Fibroblast of skin of right quadriceps (primary cell): ENCODE measurements around the gene LPCAT3.
"Not testable (repeated sequence)": the region's sequence is repeated elsewhere in the genome, so short reads cannot be mapped to it uniquely, and the experiment has no call there.

Experiments
- DNase-seq: peaks from one replicate; pipeline ENCODE4 v3.0.0-alpha.2; 2013

The LPCAT3 gene, protein sequence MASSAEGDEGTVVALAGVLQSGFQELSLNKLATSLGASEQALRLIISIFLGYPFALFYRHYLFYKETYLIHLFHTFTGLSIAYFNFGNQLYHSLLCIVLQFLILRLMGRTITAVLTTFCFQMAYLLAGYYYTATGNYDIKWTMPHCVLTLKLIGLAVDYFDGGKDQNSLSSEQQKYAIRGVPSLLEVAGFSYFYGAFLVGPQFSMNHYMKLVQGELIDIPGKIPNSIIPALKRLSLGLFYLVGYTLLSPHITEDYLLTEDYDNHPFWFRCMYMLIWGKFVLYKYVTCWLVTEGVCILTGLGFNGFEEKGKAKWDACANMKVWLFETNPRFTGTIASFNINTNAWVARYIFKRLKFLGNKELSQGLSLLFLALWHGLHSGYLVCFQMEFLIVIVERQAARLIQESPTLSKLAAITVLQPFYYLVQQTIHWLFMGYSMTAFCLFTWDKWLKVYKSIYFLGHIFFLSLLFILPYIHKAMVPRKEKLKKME

DNA sequence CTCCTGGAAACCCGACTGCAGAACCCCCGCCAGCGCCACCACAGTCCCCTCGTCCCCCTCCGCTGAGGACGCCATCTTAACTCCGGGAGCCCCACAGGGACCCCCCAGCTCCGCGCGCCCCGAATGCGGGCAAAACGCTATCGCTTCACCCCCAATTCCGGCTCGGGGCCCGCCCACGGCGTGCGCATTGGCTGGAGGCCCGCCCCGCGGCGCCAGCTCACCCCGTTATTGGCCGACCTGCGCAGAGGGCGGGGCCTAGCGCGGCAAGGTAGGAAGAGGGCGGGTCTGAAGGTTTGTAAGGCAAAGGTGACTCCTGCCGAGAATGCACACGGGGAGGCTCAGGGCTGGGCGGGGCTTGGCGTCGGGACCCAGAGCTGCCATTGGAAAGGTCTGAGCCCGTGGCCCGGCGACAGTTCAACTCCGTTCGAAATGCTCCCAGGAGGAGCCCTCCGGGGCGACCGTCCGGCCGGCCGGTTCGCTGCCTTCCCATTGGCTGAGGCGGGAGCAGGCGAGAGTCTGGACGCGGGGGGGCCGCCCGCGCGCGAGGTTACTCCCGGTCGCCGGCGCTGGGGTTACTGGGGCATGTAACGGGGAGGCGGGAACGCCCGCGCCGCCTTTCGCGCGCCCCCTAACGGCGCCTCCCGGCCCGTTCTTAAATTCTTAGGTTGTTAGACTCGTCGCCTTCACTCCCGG is at the start of gene LPCAT3:
Gene LPCAT3 (minus strand): TSS at position 127 of the 693 bp plus-strand sequence. CDS start 52 bp downstream, at position 75.
- peak; percentile 93 for DNase-seq

DNA sequence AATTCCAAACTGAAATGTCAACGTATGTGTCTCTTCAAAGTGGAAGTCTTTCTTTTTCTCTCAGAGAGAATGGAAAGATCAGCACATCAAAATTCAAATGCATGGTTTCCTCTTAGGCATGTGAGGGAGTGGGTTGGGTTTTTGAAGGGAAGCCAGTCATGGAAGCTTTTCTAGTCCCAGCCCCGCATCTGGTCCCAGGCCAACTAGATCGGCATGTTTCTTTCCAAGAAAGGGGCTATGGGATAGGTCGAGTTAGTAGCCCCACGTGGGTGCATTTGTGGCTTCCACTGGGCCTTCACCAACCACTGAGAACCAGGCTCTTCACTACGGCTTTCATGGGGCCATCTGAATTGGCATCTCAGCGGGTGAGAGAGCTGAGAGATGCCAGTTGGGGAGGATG is 48.8 kb upstream of the LPCAT3 start:
- DNase-seq = no peak

DNA sequence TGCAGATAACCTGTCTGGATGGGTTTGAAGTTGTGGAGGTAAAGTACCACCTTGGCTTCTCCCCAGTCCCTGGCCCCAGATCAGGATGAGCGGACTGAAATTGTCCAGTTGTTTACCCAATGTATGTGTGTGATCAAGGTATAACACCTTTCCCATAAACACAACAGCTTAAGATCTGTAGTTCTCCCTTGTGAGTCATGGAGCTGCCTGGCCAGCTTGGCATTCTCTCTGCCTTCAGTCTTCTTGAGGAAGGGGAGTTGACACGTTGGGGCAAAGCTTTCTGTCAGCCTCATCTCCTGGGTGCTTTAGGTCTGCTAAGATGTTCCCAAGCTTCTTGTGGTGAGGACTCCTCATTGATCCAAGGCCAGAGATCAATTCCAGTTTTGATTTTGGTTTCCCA is 48.3 kb upstream of the LPCAT3 start:
- no peak for DNase-seq

DNA sequence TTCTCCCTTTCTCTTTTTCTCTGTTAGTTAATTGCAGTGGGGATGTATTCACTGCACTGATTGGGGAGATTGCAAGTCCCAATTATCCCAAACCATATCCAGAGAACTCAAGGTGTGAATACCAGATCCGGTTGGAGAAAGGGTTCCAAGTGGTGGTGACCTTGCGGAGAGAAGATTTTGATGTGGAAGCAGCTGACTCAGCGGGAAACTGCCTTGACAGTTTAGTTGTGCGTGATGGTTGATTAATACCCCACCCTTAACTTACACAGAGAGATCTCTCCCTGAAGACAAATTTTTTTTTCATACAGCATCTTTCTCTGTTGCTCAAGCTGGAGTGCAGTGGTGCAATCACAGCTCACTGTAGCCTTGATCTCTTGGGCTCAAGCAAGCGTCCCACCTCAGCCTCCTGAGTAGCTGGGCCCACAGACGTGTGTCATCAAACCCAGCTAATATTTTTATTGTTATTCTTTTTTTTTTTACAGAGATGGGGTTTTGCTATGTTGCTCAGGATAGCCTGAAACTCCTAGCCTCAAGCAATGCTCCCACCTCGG is 46.9 kb upstream of the LPCAT3 start:
- DNase-seq = no peak

DNA sequence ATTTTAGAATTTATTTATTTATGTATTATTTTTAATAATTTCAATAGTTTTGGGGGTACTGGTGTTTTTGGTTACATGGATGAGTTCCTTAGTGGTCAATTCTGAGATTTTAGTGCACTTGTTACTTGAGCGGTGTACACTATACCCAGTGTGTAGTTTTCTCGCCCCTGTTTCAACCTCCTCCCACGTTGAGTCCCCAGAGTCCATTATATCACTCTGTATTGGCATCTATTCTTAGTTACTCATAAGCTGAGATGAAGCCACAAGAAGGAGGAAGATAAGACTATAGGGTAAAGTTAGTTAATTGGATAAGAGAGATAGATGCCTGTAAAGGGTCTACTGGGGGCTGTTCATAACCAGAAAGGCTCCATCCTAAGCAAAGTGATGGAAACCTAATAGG is 46.2 kb upstream of the LPCAT3 start:
- no peak for DNase-seq

DNA sequence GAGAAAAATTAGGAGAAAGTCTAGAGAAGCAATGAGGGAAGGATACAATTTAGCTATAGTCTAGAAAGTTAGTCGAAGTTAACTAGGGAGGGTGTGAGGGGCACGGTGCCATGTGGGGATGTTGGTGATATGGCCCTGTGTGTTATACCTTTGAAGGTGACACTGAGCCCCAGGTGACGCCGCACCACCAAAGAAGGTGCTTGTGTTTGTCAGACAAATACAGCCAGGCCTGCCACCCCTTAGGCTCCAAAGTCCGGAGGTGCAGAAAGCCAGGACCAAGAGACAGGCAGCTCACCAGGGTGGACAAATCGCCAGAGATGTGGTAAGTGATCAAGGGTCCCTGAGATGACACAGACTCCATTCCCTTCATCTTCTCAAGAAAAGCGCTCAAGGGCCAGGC is 43.3 kb upstream of the LPCAT3 start:
- DNase-seq = no peak

DNA sequence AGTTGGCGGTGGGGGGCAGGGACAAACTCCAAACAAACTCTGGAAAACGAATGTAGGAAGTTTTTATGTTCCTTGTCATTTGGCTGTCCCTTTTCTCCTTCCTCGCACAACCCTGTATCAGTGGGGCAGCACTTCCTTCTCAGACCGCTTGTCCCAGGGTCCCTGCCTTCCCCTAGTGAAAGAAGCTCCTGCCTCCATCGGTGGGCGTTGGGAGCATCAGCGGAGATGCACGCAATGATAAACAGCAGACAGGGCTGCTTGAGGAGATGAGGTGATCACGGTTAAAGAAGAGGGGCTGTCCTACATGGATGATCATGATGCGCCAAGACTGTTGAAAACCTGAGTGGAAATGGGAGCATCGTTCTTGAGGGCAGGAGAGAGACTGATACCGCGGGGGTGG is 42.9 kb upstream of the LPCAT3 start:
- no peak for DNase-seq

DNA sequence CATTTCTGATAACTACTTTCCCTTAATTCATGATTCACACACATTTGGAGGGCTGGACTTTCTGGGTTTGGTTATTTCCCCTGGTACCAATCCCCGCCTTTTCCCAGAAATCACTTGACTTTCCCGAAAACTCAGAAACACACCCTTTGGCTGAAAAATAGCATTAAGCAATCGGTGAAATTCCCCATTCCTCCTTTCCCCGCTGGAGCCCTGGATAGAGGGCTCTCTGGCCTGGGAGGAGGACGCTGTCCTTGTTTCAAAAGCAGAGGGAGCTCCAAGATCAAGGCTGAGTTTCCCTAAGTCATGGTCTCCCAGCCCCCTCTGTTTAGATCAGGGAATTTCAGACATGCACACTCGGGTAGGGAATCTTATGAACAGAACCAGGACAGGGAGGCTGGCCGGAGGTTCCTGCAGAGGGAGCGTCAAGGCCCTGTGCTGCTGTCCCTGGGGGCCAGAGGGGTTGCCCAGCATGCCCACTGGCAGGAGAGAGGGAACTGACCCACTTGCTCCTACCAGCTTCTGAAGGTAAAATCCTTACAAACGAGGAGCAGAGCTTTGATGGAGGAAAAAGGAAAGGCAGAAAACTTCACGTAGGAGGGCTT is 42.2 kb upstream of the LPCAT3 start, which contains the start of gene C1S:
Gene C1S (plus strand): TSS at position 366 of the 602 bp plus-strand sequence. CDS start 1,195 bp downstream, outside the sequence.
- DNase-seq = peak; percentile 98

DNA sequence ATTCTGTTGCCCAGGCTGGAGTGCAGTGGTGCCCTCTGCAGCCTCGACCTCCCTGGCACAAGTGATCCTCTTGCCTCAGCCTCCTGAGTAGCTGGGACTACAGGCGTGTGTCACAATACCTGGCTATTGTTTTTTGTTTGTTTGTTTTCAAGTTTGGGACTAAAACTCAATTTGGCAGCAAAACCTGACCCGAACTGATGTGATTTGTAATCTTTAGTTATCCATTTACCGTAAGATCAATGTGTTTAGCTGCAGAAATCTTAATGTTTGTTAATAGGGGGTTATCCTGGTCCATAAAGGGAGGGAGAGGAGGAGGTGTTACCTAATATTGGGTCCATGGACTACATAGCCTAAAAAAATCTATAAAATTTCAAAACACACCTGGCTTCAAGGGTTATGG is 41.5 kb upstream of the LPCAT3 start:
- DNase-seq = no peak

DNA sequence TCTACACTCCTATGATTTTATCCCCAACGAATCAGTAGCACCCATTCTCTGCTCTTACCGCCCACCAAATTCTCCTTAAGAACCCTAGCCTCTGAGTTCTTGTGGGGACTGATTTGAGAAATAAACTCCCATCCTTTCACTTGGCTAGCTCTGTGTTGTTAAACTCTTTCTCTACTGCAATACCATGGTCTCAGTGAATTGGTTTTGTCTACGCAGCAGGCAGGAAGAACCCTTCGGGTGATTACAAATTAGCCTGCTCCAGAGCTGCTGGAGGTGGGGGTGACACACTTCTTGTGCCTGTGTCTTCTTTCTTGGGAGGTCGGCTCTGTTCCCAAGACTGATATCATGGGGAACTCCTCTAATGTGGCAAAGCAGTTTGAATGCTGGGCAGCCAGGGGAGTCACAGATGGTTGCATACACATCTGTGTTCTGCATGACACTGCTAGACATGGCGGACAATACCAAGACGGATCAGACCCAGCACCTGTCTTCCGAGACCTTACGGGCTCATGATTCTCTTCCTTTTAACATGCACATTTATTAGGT is 40.6 kb upstream of the LPCAT3 start:
- DNase-seq = no peak

DNA sequence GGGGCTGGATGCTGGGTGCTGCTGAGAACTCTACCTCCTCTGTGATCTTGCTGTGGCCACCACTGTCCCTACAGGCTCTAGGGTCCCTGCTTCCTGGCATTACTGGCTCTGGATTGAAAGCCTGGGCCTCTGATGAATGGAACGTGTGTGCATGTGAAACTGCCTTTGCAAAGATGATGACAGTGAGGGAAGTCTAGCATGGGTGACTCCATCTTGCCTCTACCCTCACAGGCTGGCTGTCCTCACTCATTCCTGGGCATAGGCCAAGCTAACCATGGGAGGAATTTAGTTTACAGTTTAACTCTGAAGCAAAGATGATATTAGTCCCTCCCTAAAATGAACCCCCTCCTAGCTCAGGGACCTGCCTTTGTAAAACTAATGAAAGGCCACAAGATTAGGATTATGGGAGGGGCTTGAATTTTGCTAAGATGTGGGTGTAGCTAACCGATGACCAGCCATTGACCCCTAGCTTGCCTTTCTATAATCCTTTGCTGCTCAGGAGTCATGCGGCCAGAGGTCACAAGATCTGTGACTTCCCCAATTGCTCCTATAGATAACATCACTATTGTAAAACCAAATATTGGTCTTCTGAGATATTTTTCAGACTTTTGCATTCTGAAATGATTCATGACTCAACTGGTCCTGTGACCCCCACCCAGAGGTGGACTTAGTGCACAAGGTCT is 40.0 kb upstream of the LPCAT3 start:
- no peak for DNase-seq

DNA sequence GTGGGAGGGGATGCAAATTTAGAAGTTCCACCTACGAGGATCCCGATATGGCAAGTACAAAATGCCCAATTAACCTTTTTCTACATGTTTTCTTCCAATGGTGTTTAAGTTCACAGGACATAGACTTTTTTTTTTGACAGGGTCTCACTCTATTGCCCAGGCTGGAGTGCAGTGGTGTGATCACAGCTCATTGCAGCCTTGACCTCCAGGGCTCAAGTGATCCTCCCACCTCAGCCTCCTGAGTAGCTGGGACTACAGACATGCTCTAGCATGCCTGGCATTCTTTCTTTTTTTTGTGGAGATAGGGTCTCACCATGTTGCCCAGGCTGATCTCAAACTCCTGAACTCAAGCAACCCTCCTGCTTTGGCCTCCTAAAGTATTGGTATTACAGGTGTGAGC is 37.5 kb upstream of the LPCAT3 start:
- DNase-seq = not testable (repeated sequence)

DNA sequence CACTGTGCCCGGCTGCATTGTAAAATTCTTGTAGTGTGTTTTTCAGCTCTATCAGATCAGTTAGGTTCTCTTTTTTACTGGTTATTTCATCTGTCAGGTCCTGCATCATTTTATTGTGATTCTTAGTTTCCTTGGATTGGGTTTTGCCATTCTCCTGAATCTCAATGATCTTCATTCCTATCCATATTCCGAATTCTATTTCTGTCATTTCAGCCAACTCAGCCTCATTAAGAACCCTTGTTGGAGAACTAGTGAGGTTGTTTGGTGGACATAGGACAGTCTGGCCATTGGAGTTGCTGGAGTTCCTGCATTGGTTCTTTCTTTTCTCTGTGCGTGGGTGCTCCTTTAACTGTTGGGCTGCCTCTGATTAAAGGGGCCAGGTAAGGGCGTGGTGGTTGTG is 36.6 kb upstream of the LPCAT3 start:
- DNase-seq = no peak

DNA sequence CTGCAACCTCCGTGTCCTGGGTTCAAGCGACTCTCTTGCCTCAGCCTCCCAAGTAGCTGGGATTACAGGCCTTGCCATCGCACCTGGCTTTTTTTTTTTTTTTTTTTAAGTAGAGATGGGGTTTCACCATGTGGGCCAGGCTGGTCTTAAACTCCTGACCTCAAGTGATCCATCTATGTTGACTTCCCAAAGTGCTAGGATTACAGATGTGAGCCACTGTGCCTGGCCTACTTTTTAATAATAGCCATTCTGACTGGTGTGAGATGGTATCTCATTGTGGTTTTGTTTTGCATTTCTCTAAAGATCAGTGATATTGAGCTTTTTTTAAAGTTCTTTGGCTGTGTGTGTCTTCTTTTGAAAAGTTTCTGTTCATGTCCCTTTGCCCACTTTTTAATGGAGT is 31.7 kb upstream of the LPCAT3 start:
- not testable (repeated sequence) for DNase-seq

DNA sequence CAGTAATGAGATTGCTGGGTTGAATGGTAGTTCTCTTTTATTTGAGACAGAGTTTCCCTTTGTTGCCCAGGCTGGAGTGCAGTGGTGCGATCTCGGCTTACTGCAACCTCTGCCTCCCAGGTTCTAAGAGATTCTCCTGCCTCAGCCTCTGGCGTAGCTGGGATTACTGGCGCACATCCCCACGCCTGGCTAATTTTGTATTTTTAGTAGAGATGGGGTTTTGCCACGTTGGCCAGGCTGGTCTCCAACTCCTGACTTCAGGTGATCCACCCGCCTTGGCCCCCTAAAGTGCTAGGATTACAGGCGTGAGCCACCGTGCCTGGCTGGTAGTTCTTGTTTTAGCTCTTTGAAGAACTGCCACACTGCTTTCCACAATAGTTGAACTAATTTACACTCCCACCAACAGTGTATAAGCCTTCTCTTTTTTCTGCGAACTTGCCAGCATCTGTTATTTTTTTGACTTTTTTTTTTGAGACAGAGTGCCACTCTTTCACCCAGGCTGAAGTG is 31.2 kb upstream of the LPCAT3 start:
- DNase-seq = not testable (repeated sequence)

DNA sequence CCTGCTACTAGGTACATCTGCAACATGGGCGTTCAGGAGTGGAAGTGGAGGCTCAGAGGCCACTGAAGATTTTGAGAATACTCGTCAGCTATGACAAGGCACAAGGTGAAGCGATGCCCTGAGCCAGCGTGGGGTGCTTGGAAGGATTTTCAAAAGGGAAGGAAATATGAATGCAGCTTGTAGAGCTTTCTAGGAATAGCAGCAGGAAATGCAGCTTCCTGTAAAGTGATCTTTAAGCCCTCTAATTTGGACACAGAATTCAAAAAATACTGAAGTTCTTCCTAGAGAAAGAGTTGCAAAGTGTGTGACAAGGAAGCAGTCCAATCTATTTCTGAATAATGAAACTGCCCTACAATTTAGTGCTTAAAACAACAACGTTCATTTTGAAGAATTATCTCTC is 29.0 kb upstream of the LPCAT3 start:
- no peak for DNase-seq

DNA sequence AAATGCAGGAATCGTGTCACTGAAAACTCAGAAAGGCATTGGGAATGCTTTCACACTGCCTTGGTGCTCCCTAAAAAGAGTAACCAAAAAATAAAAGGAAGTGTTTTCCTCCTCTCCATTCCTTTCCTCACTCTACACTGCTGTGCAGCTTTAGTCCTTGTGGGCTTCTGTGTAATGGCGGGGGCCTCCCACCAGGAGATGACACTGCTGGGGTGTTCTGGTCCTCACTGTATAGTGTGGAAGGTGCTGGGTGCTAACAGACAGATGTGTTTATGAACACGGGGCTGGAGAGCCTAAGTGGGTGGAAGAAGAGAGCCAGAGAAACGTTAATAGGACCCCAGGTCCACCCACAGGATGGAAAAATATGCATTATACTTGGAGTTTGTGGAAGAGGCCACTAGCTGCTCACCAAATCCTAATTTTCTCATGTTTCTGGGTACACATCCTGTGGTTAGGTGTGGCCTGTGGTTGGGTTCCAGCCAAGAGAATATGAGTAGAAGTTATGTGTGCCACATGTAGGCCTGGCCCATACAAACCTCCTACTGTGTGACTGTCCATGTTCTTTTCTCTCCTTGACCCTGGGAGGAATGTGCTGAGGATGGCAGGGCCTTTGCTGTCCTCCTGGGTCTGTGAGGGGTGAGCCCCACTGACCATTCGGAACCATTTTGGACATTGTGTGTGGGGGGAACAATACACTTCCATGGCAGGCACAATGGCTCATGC is 28.3 kb upstream of the LPCAT3 start:
- no peak for DNase-seq

DNA sequence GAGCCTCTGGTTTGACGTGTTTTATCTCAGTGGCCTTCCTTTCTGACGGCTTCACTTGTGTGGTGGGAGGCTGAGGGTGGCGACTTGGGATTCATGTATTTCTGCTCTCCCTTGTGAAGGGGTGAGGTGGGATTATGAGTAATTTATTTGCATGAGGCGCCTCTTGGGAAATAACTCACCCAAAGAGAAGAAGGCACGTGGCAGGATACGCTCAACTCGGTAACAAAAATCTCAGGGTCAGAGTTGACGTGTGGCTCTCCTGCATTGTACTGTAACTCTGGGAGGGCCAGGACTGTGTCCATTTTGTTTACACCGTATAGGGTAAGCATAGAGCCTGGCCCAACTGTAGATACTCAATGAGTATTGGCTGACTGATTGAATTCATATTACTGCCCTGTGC is 27.6 kb upstream of the LPCAT3 start:
- DNase-seq = no peak

DNA sequence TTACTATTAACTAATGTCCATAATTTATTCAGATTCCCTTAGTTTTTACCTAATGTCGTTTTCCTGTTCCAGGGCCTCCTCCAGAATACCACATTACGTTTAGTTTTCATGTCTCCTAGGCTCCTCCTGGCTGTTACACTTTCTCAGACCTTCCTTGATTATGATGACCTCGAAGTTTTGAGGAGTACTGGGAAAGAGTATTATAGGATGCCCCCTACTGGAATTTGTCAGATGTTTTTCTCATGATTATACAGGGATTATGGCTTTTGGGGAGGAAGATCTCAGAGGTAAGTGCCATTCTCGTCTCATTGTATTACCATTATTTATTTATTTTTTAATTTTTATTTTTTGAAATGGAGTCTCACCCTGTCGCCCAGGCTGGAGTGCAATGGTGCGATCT is 24.6 kb upstream of the LPCAT3 start:
- peak; percentile 31 for DNase-seq

DNA sequence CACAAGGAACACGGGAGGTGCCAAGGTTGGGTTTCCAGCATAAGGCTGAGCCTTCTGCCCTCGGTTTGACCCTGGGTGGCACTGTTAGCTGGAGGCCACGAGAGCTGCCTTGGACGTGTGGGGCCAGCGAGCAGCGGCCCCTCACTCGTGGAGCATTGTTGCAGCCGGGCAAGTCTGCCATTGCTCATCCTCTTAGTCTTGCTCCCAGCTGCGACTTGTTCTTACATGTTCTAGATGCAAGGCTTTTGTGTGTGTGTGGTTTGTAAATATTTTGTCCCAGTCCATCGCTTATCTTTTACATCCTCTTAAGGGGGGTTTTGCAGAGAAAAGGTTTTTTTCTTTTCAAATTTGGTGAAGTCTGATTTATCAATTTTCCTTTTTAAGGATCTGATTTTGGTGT is 21.1 kb upstream of the LPCAT3 start:
- DNase-seq = no peak

DNA sequence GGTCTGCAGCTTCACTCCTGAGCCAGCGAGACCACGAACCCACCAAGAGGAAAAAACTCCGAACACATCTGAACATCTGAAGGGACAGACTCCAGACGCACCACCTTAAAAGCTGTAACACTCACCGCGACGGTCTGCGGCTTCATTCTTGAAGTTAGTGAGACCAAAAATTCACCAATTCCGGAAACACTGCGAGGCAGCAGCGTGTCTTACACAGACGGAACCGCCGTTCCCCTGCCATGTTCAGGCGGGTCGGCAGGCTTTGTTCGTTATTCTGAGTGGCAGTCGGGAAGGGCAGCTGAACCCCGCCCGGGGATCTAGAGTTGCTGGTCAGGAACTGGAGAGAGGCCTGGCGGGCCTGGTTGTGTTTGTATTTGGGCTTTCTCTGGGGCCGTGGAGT is 20.3 kb upstream of the LPCAT3 start:
- no peak for DNase-seq

DNA sequence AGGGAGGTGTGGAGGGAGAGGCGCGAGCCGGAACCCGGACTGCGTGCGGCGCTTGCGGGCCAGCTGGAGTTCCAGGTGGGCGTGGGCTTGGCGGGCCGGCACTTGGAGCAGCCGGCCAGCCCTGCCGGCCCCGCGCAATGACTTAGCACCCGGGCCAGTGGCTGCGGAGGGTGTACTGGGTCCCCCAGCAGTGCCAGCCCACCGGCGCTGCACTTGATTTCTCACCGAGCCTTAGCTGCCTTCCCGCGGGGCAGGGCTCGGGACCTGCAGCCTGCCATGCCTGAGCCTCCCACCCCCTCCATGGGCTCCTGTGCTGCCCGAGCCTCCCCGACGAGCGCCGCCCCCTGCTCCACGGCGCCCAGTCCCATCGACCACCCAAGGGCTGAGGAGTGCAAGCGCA is 19.1 kb upstream of the LPCAT3 start:
- not testable (repeated sequence) for DNase-seq
